Stomach smooth muscle (tissue), 2 donors: ENCODE data around the gene RAP1GAP2.
"Not testable (repeated sequence)": the region's sequence is repeated elsewhere in the genome, so short reads cannot be mapped to it uniquely, and the experiment has no call there.

Source experiments
- H3K27ac ChIP-seq: one replicate; pipeline ENCODE4 v1.7.0; 2013; ENCODE audit warnings: mild to moderate bottlenecking, low read length, inconsistent platforms
- H3K27me3 ChIP-seq, 2 donors: one replicate each; pipeline ENCODE4 v1.7.0; 2013; ENCODE audit warnings: low read length in 2 of 2; ENCODE audit not compliant: insufficient read depth in 2 of 2, control insufficient read depth in 1 of 2
- H3K36me3 ChIP-seq, 2 donors: one replicate each; pipeline ENCODE4 v1.7.0; 2013; ENCODE audit warnings: low read length in 2 of 2; ENCODE audit not compliant: control insufficient read depth in 2 of 2, insufficient read depth in 2 of 2
- H3K4me1 ChIP-seq: one replicate; pipeline ENCODE4 v1.7.0; 2013; ENCODE audit warnings: low read length; ENCODE audit not compliant: control insufficient read depth, insufficient read depth
- H3K4me3 ChIP-seq, 2 donors: one replicate each; pipeline ENCODE4 v1.7.0; 2013; ENCODE audit warnings: low read length in 2 of 2
- H3K9ac ChIP-seq, 2 donors: one replicate each; pipeline ENCODE4 v1.7.0; 2013; ENCODE audit warnings: low read length in 2 of 2, mild to moderate bottlenecking in 1 of 2
- H3K9me3 ChIP-seq, 2 donors: one replicate each; pipeline ENCODE4 v1.7.0; 2013; ENCODE audit warnings: low read length in 2 of 2; ENCODE audit not compliant: control insufficient read depth in 2 of 2
- donor health status: healthy.
- donor health status: Pancreatic carcinoma.

RAP1GAP2 gene

DNA sequence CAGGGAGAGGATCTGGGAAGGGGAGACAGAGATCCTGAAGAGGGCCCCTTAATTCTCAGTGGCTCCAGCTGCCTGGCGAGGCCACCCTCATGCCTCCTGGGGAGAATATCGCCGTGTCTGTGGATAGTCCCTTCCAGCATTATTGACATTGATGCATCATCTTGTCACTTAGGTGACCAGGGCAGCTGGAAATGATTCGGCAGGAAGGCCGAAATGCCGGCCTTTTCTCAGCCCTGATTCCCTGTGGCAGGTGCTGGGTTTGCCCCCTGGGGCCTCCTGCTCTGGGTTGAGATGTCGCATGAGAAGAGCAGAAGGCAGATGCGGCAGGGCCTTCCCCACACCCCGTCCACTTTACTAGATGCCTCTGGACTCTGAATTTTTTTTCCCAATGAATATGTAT, 89.5 kb downstream of the RAP1GAP2 start:
- H3K4me1 ChIP-seq: no peaks in the 10 kb centered on the region
- H3K27me3 ChIP-seq: no peaks in the 10 kb centered on the region
- no peak overlapping the region for H3K27ac ChIP-seq
- no peak overlapping the region for H3K4me3 ChIP-seq
- H3K9me3 ChIP-seq: no peaks in the 10 kb centered on the region
- H3K9ac ChIP-seq: no peak overlapping the region
- no peaks in the 10 kb centered on the region for H3K36me3 ChIP-seq

DNA sequence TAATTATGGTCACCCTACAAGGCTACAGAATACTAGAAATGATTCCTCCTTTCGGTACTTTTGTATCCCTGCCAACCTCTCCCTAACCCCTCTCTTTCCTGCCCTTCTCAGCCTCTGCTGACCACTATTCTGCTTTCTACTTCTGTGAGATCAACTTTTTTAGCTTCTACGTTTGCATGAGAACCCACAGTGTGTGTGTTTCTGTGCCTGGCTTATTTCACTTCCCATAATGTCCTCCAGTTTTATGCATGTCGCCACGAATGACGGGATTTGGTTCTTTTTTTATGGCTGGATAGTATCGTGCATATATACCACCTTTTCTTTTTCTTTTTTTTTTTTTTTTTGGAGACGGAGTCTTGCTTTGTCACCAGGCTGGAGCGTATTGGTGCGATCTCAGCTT, 92.1 kb downstream of the RAP1GAP2 start:
- Histone ChIP-seq H3K27ac (no peak overlapping the region), H3K4me3 (no peak overlapping the region), H3K27me3 (no peaks in the 10 kb centered on the region), H3K4me1 (no peaks in the 10 kb centered on the region), H3K36me3 (no peaks in the 10 kb centered on the region), H3K9ac (no peak overlapping the region), H3K9me3 (no peaks in the 10 kb centered on the region)

DNA sequence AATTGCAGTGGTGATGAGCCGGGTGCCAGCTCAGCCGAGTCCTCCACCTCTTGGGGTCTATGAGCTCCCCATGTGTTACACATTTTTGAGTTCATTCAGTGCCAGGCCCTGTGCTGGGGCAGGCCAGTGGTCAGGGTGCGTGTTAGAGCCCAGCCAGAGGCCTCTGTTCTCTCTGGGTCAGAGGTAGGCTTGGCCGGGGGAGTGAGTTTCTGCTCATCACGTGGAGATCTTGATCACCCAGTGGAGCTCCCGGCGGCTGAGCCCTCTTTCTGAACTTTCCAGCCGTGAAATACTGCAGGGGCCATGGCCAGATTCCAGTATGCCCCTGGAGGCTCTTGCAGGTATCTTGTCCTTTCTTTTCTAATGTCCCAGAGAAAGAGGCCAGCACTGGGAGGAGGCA, 93.0 kb downstream of the RAP1GAP2 start:
- Histone ChIP-seq H3K9ac (no peak overlapping the region), H3K27ac (no peak overlapping the region), H3K27me3 (no peaks in the 10 kb centered on the region), H3K4me1 (no peaks in the 10 kb centered on the region), H3K9me3 (no peaks in the 10 kb centered on the region), H3K4me3 (no peak overlapping the region), H3K36me3 (no peaks in the 10 kb centered on the region)

DNA sequence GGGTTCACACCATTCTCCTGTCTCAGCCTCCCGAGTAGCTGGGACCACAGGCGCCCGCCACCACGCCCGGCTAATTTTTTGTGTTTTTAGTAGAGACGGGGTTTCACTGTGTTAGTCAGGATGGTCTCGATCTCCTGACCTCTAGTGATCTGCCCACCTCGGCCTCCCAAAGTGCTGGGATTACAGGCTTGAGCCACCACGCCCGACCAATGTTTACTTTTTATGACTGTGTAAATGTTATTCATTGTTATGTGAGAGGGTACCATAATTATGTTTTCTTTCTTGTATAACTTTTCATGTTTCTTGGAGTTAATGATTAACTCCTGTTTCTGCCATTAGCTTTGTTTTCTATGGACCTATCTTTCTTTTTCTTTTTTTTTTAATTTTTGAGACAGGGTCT, 94.5 kb downstream of the RAP1GAP2 start:
- H3K4me3 ChIP-seq, H3K27ac ChIP-seq: not testable (repeated sequence)

DNA sequence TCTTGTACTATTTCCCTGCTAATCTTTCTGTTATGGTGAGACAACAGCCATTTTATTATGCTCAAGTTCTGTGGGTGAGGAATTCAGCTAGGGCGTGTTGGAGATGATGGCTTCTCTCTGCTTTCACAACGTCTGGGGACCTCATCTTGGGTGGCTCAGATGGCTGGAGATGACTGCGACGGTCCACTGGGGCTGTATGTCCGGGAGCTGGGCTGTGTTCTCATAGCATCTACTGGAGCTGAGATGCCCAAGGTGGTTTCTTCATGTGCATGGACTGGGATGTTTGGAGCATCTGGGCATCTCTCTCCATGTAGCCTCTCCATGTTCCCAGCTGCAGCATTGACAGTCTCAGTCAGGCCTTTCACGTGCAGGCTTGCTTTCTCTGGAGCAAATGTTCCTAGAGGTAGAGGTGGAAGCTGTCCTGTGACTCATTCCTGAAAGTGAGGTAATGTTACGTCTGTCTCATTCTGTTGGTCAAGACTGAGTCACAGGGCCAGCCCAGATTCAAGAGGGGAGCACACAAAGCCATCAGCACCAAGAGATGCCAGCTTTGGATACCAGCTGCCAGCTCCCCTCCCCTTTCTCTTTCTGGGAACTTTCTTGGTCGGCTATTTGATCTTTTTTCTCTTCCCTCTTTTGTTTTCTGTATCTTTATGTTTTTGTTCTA, 96.2 kb downstream of the RAP1GAP2 start:
- no peak overlapping the region for H3K9ac ChIP-seq
- H3K4me1 ChIP-seq: no peaks in the 10 kb centered on the region
- no peak overlapping the region for H3K27ac ChIP-seq
- no peaks in the 10 kb centered on the region for H3K9me3 ChIP-seq
- no peak overlapping the region for H3K4me3 ChIP-seq
- H3K27me3 ChIP-seq: no peaks in the 10 kb centered on the region
- H3K36me3 ChIP-seq: peaks cover 0 to 2% of the 10 kb centered on the region in 2 donors

More for the DNA sequence above, 94.5 kb downstream of the RAP1GAP2 start:
- not testable (repeated sequence) for H3K9ac ChIP-seq, H3K9me3 ChIP-seq, H3K27me3 ChIP-seq, H3K36me3 ChIP-seq, H3K4me1 ChIP-seq

DNA sequence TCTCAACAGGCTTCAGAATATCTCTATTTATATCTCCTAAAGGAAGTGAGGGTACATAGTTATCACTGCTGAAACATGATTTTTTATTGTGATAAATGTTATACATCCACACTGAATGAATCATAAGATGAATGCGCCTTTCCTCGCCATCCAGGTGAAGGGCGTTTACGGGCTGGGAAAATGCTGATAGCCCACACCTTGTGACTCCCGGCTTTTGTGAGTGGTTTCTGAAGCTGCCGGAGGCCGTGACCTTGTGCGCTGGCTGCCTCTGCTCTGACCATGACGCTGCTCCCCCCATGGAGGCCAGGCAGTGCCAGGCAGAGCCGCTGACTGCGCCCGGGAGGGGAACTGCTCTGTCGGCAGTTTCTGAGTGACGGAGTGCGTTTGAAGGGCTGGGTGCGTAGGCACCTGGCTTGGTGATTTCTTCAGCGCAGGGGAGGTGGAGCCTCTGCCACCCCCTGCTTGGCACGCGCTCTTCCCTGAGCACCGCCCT, 97.2 kb downstream of the RAP1GAP2 start:
- Histone ChIP-seq H3K4me3 (no peak overlapping the region), H3K9ac (no peak overlapping the region), H3K27me3 (no peaks in the 10 kb centered on the region), H3K36me3 (peaks cover 0 to 2% of the 10 kb centered on the region in 2 donors), H3K4me1 (no peaks in the 10 kb centered on the region), H3K27ac (no peak overlapping the region), H3K9me3 (no peaks in the 10 kb centered on the region)

DNA sequence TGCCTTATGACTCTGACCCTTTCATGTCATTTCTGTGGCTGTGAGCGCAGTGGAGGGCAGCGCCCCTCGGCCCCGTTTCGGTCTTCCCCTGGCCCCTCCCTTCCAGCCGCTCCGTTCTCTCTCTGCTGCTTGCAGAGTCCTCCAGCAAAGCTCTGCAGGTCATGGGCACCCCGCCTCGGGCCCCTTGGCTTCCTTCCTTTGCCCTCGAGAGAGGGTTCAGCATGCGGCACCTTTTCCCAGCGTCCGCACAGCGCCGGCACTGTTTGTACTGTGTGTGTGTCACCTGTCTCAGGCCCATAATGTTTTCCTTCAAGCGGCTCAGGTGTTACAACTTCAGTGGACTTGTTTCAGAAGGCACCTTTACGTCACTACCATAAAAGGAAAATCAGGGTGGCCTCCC, 98.5 kb downstream of the RAP1GAP2 start:
- Histone ChIP-seq H3K9ac (no peak overlapping the region), H3K9me3 (no peaks in the 10 kb centered on the region), H3K27ac (no peak overlapping the region), H3K4me3 (no peak overlapping the region), H3K36me3 (peaks cover 0 to 2% of the 10 kb centered on the region in 2 donors), H3K27me3 (no peaks in the 10 kb centered on the region), H3K4me1 (no peaks in the 10 kb centered on the region)

DNA sequence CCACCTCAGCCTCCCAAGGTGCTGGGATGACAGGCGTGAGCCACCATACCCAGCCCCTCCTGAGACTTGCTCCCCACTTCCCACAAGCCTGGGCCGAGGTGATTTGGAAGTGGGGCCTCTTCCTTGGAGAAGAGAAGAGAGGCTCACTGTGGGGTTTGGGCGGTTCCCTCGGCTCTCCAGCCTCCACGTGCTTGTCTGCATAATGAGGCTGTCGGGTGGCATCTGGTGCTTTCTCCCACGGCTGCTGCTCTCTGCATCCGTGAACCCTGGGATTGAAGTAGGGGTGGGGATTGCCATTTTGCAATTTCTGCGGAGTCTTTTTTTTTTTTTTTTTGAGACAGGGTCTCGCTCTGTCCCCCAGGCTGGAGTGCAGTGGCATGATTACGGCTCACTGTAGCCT, 101.4 kb downstream of the RAP1GAP2 start:
- Histone ChIP-seq H3K9me3 (no peaks in the 10 kb centered on the region), H3K36me3 (peaks cover 0 to 2% of the 10 kb centered on the region in 2 donors), H3K9ac (no peak overlapping the region), H3K27me3 (no peaks in the 10 kb centered on the region), H3K4me1 (no peaks in the 10 kb centered on the region), H3K27ac (no peak overlapping the region), H3K4me3 (no peak overlapping the region)

DNA sequence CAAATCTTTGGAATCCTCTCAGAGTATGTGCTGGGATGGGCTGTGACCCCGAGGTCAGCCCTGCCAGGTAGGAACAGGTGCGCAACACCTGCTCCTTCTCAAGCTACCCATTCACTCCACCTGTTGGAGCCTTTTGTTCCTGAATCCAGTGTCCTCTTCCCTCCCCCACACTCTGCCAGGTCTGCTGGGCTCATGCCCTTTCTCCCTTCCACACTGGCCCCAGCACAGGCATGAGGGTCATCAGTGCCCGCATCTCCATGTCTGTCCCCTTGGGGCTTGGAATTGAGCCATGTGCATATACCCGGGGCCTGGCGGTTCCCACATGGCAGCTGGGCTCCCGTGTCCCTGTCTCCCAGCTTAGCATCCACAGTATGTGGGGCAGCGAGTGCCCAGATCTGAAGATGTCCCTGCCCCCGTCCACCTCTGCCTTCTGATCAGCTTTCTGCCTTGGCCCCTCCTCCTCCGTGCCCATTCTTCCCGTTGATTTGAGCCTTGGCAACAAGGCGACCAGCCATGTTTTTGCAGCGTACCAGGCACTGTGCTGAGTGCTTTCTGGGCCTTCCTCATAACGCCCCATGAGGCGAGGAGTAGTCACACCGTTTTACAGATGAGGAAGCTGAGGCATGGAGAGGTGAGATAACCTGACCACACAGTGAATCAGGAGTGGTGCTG, 102.2 kb downstream of the RAP1GAP2 start:
- Histone ChIP-seq H3K9ac (no peak overlapping the region), H3K4me3 (no peak overlapping the region), H3K27ac (no peak overlapping the region), H3K9me3 (no peaks in the 10 kb centered on the region), H3K4me1 (peaks cover under 1% of the 10 kb centered on the region), H3K36me3 (peaks cover 0 to 2% of the 10 kb centered on the region in 2 donors), H3K27me3 (no peaks in the 10 kb centered on the region)

DNA sequence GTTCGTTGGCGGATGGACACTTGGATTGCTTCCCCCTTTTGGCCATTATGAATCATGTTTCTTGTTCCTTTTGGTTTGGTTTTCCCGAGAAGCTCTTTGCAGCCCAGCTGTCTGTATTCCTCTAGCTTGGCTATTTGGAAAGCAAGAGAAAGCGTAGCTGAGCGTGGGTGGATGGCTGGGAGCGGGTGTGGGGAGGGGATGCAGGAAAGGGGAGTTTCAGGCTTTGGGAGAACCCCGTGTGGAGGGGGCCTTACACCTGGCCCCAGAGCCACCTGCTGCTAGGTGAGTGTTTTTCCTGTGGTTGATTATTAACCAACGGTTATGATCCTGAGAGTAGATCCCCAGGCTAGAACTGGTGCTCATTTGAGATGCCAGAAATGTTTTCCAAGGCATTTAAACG, 103.7 kb downstream of the RAP1GAP2 start:
- no peaks in the 10 kb centered on the region for H3K9me3 ChIP-seq
- H3K9ac ChIP-seq: no peak overlapping the region
- peaks cover 14% of the 10 kb centered on the region for H3K4me1 ChIP-seq
- peaks cover 0 to 2% of the 10 kb centered on the region in 2 donors for H3K36me3 ChIP-seq
- no peak overlapping the region for H3K4me3 ChIP-seq
- no peak overlapping the region for H3K27ac ChIP-seq
- H3K27me3 ChIP-seq: no peaks in the 10 kb centered on the region

DNA sequence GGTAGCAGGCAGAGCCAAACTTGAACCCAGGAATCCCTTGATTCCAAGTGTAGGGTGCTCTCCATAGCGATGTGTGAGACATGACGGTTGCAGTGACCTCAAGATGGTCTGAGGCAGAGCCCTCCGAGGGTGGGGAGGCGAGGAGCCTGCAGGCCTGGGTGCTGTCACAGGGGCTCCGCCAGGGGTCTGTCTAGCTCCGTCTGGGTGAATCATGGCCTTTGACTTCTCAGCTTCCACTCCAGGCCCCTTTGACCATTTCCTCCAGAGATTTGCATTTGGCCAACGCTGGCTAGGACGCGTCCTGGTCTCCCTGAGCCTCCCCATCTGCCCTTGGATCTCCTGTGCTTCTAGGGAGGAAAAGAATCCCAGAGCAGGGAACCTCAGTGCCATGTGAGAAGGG, 104.6 kb downstream of the RAP1GAP2 start:
- Histone ChIP-seq H3K9me3 (no peaks in the 10 kb centered on the region), H3K4me1 (peaks cover 14% of the 10 kb centered on the region), H3K4me3 (no peak overlapping the region), H3K36me3 (peaks cover 0 to under 1% of the 10 kb centered on the region in 2 donors), H3K27ac (no peak overlapping the region), H3K9ac (no peak overlapping the region), H3K27me3 (no peaks in the 10 kb centered on the region)
